Inferior parietal cortex (tissue), 1 donor: Measurements from ENCODE around the gene AAMP.
A peak's percentile ranks its signal among the peaks of the same experiment; 100 is the strongest.

Source experiments
- DNase-seq: peaks from one replicate; pipeline ENCODE4 v3.0.0-alpha.2; 2016; ENCODE audit errors: extremely low spot score

Gene AAMP

DNA sequence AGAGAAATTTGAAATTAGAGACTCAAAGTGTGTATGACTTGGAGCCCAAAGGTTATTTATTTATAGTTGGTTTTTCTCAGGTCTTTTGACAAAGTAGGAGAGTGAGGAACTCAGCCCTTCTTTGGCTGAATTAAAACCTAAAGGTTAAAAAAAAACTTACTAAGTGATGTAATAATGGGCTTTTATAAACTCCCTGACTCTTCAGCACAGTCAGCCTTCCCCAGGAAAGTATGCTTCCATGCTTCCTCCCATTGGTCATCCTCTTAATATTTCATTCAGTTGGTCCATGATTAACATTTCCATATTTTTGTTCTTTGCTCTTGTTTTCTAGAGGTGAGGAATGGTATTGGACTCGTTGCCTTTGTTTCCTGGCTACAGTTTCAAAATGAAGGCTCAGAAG, 45.8 kb downstream of the AAMP start:
- no peak for DNase-seq

DNA sequence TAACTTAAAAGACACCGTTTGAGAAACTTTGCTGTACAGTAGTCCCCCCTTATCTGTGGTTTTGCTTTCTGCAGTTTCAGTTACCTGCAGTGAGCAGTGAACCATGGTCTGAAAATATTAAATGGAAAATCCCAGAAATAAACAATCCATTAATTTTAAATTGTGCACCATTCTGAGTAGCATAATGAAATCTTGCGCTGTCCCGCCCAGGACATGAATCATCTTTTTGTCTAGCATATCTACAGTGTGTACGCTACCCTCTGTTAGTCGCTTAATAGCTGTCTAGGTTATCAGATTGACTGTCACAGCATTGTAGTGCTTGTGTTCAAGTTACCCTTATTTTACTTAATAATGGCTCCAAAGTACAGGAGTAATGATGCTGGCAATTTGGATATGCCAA, 46.9 kb downstream of the AAMP start:
- DNase-seq: no peak

DNA sequence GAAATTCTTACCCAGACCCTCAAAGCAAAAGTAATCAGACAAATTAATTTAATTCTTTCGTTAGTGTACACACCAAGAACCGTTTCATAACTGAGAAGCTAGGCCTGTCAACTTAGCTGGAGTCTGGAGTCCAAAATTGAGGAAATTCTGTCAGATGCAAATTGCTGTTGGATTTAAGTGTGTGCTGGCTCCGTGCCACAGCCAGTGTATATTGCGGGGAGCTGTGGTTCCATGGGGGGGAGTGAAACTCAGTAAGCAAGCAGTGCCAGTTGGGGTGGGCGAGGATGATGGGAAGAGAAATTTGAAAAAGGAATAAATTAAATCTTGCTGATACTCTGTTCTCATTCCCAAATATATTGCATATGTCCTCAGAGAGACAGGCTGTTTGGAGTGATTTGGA, 48.9 kb downstream of the AAMP start:
- DNase-seq: no peak

DNA sequence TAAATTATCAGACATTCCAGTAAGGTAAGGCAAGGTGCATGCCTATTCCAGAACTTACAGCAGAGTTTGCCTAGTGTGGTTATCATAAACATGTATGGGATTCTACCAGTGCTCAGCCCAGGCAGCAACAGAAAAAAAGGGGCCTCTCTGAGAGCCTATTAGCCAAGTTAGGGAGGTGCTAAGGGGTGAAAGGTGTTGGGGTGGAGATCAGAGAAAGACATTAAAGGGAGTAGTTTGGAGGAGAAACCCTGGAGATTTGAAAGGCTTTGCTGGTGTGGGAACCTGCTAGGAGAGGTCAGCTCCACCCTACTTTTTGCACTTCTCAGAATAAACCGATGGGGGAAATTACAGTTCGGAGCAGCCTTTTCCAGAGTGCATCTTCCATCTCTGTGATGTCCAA, 50.0 kb downstream of the AAMP start:
- DNase-seq: no peak

DNA sequence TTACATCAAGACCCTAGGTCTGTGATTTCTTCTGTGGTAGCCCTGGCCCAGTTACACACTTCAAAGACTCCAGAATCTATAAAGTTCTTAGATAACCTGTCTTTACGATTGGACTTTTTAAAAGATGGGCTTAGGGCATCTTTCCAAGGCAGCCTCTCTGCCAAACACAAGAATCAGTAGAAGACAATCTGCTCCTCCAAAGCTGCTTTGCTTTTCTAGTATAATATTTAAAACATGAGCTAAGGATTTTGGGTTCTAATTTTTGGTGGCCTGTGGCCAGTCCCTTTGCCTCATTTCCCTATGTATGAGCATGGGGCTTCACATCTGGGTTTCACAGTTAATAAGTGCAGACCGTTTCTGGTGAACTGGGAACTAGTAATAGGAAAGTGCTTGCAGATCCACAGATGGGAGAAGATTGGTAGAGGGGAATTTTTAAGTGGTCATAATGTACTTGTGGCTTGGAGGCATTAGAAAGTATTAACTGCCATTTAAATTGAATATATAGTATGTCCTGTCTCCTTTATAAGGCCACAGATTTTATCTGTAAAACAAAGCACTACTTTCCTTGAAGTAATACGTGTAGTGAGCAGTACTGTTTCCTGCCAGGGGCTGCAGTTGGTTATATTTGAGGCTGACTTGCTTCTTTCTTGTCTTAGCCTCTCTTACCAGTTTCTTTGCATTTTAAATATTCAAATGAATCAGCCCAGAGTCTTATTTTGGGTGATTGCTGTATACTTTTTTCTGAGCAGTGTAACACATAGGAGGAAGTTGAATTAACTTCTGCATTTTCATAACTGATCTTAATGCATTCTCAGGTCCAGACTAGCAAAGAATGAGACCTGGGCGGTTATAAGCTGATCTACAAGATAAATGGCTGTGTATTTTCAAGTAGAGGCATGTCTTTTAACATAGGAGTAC, 51.4 kb downstream of the AAMP start:
- DNase-seq: no peak

DNA sequence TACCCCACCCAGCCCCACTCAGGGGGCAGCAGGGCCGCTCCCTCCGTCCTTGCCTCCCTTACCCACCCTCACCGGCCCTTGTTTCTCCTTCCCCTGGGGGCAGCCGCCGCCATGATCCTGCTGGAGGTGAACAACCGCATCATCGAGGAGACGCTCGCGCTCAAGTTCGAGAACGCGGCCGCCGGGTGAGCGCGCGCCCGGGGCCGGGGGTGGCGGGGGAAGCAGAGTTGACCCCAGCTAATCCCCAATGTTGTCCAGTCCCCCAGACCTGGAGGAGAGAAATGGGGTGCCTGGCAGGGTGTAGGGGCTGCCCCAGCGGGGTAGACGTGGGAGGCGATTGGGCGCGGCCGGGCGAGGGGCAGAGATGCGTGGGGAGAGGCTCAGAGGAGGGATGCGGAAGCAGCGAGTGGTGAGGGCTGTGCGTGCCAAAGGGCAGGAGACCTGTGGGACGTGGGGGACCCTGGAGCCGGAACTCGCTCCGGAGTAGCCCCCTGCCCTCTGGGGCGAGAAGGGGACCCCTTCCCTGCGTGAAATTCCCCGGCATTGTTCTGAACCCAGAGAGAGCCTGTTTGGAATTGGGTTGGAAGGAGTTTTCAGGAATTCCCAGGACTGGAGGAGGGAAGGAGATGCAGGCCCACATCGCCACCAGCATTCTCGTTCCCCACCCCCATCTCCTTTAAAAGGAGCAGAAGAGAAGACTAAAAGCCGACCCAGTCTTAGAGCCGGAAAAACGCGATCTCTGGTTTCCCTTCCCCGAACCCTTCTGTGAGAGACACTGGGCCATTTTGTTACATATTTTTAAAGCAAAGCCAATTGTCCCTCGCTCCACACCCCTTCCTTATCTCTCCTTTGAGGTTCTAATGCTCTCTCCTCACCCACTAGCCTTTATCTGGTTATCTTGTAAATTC, 52.3 kb downstream of the AAMP start:
- DNase-seq: no peak

DNA sequence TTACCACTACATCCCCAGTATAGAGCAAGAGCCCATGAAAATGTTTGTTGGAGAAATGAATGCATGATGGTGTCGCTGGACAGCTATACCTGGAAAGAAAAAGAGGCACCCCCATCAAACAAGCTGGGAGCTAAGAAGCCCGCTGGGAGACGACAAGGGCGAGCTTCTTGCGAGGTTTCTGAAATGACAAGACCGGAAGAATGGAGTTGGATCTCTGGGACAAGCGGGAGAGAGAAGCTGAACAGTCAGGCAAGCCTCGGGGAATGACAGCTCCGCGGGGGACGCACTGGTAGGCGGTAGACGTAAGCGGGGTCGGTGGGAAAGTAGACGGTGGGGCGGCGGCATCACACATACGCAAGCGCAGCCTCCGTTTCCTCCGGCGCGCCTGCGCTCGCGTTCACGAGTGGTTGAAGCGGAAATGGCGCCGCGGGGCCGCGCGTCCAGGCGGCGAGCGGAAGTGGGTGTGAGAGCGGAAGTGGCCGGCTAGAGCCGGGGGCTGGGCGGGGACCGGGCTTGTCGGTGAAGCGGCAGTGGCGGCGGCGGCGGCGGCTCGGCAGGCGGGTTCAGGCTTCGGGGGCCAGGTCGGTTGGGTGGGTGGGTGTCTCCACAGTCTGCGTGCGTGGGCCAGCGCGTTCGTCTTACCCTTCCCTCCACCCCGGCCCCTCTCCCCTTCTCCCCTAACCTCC, 53.1 kb downstream of the AAMP start, which contains the start of gene ARPC2:
Gene ARPC2 (plus strand): TSS at position 516 of the 686 bp plus-strand sequence. CDS start 282 bp downstream, outside the sequence.
- peak; percentile 95 for DNase-seq

DNA sequence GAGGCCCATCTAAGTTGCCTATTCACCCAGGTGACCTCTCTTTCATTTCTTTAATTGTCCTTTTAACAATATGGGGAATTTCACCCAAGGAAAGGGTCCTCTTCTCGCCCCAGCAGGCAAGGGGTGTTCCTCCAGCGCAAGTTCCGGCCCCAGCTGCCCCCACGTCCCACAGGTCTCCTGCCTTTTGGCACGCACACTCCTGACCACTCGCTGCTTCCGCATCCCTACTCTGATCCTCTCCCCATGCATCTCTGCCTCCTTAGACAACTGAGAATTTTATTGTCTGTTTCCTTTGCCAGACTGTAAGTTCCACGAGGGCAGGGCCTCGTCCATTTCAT, 53.6 kb downstream of the AAMP start:
- DNase-seq: no peak
